Stimulated activated CD4-positive, alpha-beta T cell treated with anti-CD3 and anti-CD28 coated beads, Interleukin-15, amount 100 ng/mL, for 1 hour (primary cell): ENCODE data around the gene UBE2E2.

Source experiments
- DNase-seq, 2 donors: peaks; one replicate each; pipeline ENCODE4 v3.0.0-alpha.2; 2020; ENCODE audit warnings: low read depth in 1 of 2, low spot score in 1 of 2

The UBE2E2 gene

GRCh38 chr3:23275061-23275460 lies 71.9 kb downstream of the UBE2E2 start:
- DNase-seq: no peak

GRCh38 chr3:23275814-23276213 lies 72.7 kb downstream of the UBE2E2 start:
- no peak for DNase-seq

GRCh38 chr3:23276913-23277658 lies 74.0 kb downstream of the UBE2E2 start:
- no peak for DNase-seq

GRCh38 chr3:23277688-23278087 lies 74.6 kb downstream of the UBE2E2 start:
- no peak for DNase-seq

- DNase-seq: no peak
These were observed 80.5 kb downstream of the UBE2E2 start for GRCh38 chr3:23283625-23284024.

- no peak for DNase-seq
These were observed 85.2 kb downstream of the UBE2E2 start for GRCh38 chr3:23288286-23288685.

- no peak for DNase-seq
These were observed 85.6 kb downstream of the UBE2E2 start for GRCh38 chr3:23288715-23289114.

GRCh38 chr3:23292432-23292831 lies 89.3 kb downstream of the UBE2E2 start:
- no peak for DNase-seq

GRCh38 chr3:23294770-23295387 lies 91.8 kb downstream of the UBE2E2 start:
- no peak for DNase-seq

- no peak for DNase-seq
These were observed 98.7 kb downstream of the UBE2E2 start for GRCh38 chr3:23301819-23302218.

- no peak for DNase-seq
These were observed 99.1 kb downstream of the UBE2E2 start for GRCh38 chr3:23302271-23302670.

GRCh38 chr3:23303601-23304217 lies 100.6 kb downstream of the UBE2E2 start:
- no peak for DNase-seq

- DNase-seq: no peak
These were observed 101.3 kb downstream of the UBE2E2 start for GRCh38 chr3:23304424-23304823.

- DNase-seq: no peak
These were observed 106.0 kb downstream of the UBE2E2 start for GRCh38 chr3:23308986-23309625.

- no peak for DNase-seq
These were observed 109.7 kb downstream of the UBE2E2 start for GRCh38 chr3:23312866-23313265.

GRCh38 chr3:23314981-23315762 lies 112.0 kb downstream of the UBE2E2 start:
- DNase-seq: no peak

GRCh38 chr3:23316924-23317323 lies 113.8 kb downstream of the UBE2E2 start:
- no peak for DNase-seq

GRCh38 chr3:23319366-23320312 lies 116.5 kb downstream of the UBE2E2 start:
- no peak for DNase-seq

GRCh38 chr3:23320586-23321570 lies 117.8 kb downstream of the UBE2E2 start:
- no peak for DNase-seq
